OCI-M2 (cell line): ENCODE data around the gene ESRRA.

ENCODE experiments used
- DNase-seq: peaks from one replicate; lab custom pipeline; 2025; ENCODE audit not compliant: unreplicated experiment; lab: John Stamatoyannopoulos, UW

Gene ESRRA

DNA sequence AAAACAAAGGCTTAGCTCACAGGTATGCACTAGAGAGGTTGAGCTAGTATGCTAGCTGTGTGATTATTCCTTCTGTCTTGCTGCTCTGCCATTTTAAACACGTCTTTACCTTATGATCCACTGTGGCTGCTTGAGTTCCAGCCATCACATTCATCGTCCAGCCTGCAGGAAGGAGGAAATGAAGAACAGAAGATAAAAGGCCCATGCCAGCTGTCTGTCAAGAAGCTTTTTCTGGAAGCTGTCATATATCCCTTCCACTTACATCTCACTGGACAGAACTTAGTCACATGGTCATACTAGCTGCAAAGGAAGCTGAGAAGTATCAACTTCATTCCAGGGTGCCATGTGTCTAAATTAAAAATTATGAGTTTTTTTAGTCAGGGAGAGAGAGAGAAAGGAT lies 22.1 kb downstream of the ESRRA start:
- DNase-seq: no peak

DNA sequence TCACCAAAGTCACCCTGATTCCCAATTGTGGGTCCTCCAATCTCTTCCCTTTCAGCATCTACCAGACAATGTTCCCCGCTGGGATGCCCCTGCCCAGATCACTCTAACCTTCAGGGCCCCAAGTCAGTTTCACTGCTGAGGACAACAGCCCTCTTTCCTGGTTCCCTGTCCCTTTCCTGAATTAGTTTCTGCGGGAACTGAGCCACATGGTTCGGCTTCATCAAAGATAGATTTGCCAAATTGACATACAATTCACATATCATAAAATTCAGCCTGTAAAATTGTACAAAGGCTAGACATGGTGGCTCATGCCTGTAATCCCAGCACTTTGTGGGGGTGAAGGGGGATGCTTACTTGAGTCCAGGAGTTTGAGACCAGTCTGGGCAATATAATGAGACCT lies 22.7 kb downstream of the ESRRA start:
- DNase-seq: no peak

DNA sequence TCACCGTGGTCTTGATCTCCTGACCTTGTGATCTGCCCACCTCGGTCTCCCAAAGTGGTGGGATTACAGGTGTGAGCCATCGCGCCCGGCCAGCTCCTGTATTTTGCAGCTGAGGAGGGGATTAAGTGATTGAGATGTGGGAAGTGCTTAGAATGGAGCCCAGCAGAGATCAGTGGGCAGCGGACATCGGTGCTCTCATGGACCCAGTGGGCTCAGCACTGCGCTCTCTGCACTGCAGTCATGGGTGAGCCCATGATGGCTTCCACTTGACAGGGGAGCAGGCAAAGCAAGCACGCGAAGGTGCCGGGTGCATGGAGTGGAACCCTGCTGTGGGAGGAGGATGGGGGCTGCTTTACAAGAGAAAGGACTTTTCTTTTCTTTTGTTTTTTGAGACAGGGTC lies 25.6 kb downstream of the ESRRA start:
- DNase-seq: no peak

DNA sequence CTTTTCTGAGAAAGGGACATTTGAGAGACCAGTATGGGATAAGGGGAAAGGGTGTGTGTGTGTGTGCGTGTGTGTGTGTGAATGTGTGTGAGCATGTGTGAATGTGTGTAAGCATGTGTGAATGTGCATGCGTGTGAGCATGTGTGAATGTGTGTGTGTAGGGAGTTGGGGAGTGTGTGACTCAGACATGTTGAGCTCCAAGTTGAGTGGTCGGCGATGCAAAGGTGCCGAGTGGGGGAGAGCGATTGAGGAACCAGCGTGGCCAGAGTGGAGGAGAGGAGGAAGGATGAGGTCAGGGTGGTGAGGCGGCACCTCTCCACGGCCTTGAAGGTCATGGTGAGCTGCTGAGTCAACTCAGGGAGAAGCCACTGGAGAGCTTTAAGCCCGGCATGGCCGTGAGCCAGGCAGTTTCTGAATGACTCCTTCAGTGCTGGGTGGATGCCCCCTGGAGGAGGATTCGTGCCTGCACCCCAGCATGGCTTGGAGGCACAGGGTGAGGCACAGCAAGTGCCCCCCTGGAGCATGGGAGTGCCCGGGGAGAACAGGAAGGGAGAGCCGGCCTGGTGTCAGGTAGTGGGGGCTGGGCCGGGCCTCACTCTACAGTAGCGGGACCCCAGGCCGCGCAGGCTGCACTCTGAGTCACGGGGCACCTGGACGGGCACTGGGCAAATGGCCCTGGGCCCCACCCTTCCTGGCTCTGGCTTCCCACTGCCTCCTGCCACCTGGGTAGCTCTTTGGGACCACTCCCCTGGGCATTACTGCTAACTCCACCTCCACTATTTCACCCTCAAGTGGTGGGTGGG lies 26.4 kb downstream of the ESRRA start:
- DNase-seq: no peak

DNA sequence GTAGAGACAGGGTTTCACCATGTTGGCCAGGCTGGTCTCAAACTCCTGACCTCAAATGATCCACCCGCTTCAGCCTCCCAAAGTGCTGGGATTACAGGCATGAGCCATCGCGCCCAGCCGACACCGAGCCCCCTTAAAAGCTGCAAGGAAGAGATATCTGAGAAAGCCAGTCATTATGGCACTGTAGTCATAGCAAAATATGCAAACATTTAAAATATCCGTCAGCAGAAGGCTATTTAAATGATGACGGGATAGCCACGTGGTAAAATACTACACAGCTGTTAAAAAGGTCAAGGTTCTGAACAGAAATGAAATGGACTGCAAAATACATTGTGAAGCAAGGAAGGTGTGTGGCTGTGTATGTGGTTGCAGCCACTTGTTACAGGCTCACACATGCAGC lies 28.2 kb downstream of the ESRRA start:
- no peak for DNase-seq

DNA sequence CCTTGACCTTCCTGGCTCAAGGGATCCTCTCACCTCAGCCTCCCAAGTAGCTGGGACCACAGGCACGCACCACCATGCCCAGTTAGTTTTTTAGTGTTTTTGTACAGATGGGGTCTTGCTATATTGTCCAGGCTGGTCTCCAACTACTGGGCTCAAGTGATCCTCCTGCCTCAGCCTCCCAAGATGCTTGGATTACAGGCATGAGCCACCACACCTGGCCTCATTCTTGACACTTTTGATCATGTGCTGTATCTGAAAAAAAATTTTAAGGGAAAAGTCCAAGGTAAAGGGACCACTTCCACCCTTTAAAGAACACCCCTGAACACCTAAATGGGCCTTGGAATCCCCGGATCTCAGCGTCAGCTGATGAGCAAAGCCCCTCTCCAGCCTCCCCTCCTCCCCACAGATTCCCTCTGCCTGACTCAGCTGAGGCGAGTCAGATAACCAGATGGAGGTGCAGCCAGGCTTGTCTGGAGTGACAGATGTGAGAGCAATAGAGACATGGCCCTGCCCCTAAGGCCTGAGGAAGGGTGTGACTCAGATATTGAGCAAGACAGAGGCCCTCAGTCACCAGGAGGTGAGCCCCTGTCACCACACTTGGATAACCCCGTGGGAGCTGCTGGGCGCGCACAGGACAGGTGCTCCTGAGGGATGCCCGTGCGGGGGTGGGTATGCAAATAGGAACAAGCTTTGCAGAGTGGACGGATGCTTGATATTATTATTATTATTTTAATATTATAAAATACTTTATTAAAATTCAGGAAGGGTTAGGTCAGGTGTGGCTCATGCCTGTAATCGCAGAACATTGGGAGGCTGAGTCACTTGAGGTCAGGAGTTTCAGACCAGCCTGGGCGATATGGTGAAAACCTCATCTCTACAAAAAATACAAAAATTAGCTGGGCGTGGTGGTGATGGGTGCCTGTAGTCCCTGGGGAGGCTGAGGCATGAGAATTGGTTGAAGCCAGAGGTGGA lies 29.7 kb downstream of the ESRRA start:
- peak; percentile 54 for DNase-seq

DNA sequence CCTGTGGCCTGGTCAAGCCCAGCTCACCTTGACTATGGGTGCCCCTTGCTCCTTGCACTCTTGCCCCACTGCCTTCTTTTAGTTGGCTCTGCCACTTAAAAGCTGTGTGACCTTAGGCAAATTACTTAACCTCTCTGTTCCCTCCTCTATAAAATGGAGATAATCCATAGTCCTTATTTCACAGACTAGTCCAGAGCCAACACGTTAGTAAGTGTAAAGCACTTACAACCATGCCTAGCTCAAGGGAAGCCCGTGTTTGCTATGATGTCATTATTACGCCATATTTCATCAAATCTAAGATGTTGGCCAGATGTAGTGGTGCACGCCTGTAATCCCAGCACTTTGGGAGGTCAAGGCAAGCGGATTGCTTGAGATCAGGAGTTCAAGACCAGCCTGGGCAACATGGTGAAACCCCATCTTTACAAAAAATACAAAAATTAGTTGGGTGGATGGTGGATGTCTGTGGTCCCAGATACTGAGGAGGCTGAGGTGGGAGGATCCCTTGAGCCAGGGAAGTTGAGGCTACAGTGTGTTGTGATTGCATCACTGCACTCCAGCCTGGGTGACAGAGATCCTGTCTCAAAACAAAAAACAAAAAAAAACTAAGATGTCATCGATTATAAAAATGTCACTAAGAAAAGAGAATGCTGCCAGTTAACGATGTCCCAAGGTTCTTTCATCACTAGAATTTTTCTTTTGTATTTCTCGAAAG lies 32.4 kb downstream of the ESRRA start:
- no peak for DNase-seq

DNA sequence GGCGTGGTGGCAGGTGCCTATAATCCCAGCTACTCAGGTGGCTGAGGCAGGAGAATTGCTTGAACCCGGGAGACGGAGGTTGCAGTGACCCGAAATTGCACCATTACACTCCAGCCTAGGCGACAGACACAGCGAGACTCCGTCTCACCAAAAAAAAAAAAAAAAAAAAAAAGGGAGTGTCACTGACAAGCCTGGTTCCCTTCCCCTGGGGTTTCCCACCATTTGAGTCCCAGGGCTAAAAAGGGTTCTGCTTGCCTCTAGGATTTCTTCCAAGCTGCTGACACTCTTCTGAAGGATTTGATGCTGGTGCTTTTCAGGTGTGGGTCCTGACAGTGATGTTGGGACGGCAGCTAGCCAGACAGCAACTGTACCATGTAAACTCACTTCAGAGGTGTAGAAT lies 33.4 kb downstream of the ESRRA start:
- DNase-seq: no peak

DNA sequence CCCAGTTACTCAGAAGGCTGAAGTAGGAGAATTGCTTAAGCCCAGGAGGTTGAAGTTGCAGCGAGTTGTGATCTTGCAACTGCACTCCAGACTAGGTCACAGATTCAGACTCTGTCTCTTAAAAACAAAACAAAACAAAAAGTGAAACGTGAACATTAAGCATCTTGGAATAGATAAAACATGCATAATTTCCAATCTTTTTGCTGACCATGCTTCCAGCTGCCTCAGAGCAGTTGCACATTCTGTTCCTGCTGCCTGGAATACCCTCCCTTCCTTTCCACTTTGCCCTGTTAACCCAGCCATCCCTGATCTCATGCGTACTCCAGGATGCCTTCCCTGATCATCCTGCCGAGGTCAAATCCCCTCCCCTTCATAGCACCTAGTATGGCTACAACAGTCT lies 34.0 kb downstream of the ESRRA start:
- DNase-seq: no peak

DNA sequence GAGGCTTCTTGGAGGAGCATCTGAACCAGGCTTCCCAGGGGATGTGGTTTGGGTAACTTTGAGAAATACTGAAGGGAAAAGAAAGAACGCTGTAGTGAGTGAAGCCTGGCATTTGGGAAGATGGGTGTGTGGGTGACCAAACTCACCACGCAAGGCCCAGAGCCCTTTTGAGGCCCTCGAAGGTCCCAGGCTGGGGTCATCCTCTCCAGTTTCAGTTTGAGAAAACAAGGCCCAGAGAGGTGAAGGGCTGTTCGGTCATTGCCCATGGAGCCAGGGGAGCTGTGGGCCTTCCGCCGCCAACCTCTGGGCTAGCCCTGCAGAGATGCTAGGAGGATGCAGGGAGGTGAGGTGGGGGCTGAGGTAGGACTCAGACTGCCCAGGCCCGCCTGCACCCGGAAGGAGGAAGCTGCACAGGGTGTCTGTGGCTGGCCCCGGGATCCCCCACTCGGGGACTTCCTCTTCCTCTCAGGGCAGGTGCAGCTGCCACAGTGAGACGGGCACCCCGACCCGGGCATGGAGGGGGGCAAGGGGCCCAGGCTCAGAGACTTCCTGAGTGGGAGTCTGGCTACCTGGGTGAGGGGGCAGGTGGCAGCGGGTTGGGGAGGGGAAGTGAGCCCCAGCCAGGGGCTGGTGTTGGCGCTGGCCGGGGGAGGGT lies 34.6 kb downstream of the ESRRA start, which contains the start of gene CCDC88B:
TSS of gene CCDC88B (plus strand) at position 451 of the 655 bp plus-strand sequence. CDS start at position 514, 63 bp downstream.
- DNase-seq: no peak

DNA sequence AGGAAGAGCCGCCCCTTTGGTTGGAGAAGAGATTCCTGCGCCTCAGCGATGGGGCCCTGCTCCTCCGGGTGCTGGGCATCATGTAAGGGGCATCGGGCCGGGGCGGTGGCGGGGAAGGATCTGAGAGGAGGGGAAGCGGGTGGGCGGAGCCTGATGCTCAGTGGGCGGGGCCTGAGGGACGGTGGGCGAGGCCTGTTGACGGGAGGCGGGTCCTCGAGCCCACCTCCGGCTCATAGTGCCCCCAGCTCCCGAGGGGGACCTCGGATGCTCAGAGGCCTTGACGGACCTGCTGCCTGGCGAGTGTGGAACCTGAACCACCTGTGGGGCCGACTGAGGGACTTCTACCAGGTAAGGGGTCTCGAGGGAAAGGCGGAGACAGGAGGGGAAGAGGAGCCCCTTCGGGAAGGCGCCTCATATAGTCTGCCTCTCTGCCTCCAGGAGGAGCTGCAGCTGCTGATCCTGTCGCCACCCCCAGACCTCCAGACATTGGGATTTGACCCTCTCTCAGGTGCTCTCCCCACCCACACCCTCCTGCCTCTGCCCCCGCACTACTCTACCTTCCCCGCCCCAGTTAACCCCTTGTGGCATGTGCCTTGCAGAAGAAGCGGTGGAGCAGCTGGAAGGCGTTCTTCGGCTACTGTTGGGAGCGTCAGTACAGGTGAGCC lies 35.5 kb downstream of the ESRRA start:
- DNase-seq: no peak

DNA sequence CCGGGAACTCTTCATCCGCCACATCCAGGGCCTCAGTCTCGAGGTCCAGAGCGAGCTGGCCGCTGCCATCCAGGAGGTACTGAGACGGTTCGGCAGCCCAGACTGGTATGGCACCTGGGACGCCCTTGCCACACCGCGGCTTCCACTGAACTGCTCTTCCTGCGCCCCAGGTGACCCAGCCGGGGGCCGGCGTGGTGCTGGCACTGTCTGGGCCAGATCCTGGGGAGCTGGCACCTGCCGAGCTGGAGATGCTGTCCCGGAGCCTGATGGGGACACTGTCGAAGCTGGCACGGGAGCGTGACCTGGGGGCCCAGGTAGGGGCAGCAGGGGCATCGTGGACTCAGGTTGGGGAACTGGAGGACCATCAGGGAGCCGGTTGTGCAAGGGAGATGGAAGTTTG lies 36.1 kb downstream of the ESRRA start:
- DNase-seq: no peak

DNA sequence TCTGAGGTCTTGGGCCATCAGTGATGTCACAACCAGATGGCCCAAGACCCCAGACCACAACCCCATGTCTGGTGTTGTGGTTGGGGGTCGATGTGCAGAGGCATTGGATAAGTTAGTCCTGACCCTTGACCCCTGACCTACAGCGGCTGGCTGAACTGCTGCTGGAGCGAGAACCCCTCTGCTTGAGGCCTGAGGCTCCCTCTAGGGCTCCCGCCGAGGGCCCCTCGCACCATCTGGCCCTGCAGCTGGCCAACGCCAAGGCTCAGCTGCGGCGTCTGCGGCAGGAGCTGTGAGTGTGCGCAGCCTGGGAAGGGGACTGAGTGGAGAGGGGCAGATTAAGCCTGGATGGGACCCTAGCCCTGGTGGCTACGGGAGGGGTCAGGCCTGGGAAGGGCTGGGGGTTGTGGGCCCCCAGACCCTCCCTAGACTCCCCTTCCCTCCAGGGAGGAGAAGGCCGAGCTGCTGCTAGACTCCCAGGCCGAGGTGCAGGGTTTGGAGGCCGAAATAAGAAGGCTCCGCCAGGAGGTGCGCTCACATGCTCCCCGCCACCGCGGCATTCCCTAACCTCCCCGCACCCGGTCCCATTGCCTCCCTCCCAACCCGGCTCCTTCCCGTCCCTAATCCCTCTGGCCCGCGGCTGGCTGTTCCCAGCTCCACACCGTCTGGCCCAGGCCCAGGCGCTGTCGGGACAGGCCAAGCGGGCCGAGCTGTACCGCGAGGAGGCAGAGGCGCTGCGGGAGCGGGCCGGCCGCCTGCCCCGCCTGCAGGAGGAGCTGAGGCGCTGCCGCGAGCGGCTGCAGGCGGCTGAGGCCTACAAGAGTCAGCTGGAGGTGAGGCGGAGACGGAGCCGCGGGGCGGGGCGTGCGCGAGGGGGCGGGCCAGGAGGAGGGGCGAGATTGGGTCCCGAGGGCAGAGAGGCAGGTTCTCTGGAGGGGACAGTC lies 36.8 kb downstream of the ESRRA start:
- DNase-seq: no peak

DNA sequence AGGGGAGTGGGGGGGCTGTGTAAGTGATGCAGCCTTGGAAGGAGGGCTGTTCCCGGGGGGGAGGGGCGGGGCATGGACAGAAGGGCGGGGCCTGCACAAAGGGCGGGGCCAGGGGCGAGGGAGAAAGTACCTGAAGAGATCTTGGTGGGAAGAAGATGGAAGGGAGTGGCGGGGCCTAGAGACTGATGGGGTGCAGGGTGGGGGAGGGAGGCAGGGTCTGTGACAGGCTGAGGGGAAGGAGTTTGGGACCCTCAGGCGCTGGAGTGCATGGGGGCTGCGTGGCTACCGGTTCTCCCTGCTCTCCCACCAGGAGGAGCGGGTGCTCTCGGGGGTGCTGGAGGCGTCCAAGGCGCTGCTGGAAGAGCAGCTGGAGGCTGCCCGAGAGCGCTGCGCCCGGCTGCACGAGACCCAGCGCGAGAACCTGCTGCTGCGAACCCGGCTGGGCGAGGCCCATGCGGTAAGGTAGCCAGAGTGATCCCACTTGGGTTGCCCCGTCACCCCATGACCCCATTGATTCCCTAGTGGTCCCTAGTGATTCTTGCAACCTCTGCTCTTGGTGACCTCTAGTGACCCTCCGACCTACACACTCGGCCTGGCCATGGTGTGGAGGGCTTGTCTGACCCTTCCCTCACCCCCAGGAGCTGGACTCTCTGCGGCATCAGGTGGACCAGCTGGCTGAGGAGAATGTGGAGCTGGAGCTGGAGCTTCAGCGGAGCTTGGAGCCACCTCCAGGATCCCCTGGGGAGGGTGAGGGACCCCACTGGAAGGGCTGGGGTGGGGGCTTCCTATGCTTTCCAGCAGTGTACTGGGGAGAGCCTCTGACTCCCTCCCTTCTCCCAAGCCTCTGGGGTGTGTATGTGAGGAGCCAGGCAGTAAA lies 37.8 kb downstream of the ESRRA start:
- no peak for DNase-seq

DNA sequence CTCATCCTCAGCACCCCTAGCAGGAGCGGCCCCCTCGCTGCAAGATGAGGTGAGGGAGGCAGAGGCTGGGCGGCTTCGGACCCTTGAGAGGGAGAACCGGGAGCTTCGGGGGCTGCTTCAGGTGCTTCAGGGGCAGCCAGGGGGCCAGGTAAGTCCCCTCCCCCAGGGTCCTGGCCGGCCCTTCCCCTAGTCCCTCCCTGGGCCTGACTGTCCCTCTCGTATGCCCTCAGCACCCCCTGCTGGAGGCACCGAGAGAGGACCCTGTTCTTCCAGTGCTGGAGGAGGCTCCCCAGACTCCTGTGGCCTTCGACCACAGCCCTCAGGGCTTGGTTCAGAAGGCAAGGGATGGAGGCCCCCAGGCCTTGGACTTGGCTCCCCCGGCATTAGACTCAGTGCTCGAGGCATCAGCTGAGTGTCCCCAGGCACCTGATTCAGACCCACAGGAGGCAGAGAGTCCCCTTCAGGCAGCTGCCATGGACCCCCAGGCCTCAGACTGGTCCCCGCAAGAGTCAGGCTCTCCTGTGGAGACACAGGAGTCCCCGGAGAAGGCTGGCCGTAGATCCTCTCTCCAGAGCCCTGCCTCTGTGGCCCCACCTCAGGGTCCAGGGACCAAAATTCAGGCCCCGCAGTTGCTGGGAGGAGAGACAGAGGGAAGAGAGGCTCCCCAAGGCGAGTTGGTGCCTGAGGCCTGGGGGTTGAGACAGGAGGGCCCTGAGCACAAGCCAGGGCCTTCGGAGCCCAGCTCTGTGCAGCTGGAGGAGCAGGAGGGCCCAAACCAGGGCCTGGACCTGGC lies 38.6 kb downstream of the ESRRA start:
- no peak for DNase-seq

DNA sequence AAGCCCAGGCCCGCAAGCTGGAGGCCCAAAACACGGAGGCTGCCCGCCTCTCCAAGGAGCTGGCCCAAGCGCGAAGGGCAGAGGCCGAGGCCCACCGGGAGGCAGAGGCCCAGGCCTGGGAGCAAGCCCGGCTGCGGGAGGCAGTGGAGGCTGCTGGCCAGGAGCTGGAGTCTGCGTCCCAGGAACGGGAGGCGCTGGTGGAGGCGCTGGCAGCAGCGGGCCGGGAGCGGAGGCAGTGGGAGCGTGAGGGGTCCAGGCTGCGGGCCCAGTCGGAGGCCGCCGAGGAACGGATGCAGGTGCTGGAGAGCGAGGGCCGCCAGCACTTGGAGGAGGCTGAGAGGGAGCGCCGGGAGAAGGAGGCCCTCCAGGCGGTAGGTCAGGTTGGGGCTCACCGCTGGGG lies 39.5 kb downstream of the ESRRA start:
- no peak for DNase-seq

DNA sequence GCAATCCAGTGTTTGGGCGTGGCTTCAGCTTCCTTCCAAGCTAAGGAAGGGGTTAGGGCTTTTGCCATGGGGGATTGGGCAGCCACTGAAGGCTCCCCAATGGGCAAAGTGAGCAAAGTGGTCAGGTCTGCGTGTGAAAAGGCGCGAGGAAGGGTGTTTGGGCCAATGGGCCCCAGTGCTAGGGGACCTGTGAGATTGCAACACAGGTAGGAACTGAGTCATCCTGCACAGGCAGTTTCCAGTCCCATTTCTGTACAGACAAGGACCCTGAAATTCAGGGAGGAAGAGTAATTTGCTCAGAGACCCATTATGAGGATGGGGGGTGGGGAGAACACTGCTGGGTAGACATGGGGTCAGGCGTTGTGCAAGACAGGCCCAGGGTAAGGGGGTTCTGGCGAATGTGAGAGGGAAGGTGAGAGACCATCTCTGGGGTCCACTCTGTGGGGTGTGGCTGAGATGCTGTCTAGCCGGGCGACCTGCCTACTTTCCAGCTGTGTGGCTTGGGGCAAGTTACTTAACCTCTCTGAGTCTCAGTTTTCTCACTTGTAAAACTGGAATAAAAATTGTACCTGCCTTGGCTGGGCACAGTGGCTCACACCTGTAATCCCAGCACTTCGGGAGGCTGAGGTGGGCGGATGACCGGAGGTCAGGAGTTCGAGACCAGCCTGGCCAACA lies 42.0 kb downstream of the ESRRA start:
- no peak for DNase-seq
